Type B pancreatic cell (in vitro differentiated cells): ENCODE results near the gene AK8. TPM values are rescaled to one million over a fixed set of nuclear protein-coding genes. Genes with fewer than 3 reads are reported as not detected.
"Not testable (repeated sequence)": the region's sequence is repeated elsewhere in the genome, so short reads cannot be mapped to it uniquely, and the experiment has no call there.

Source experiments
- DNase-seq: peaks from one replicate; pipeline ENCODE4 v3.0.0; 2021; ENCODE audit warnings: mixed read lengths; ENCODE audit not compliant: unreplicated experiment; ENCODE audit errors: extremely low spot score
- H3K27ac Mint-ChIP-seq: 2 replicates; pipeline ENCODE4 v1.8.0; 2021; ENCODE audit warnings: mild to moderate bottlenecking, mixed read lengths
- H3K27me3 Mint-ChIP-seq: 2 replicates; pipeline ENCODE4 v1.8.0; 2021; ENCODE audit warnings: mixed read lengths
- H3K36me3 Mint-ChIP-seq: 2 replicates; pipeline ENCODE4 v1.8.0; 2021; ENCODE audit warnings: mixed read lengths
- H3K4me1 Mint-ChIP-seq: one replicate; pipeline ENCODE4 v1.8.0; 2021; ENCODE audit warnings: mixed read lengths; ENCODE audit not compliant: unreplicated experiment
- H3K4me3 Mint-ChIP-seq: 2 replicates; pipeline ENCODE4 v1.8.0; 2021; ENCODE audit warnings: mild to moderate bottlenecking, mixed read lengths
- H3K9me3 Mint-ChIP-seq: 2 replicates; pipeline ENCODE4 v1.8.0; 2021; ENCODE audit warnings: mixed read lengths
- total RNA-seq: library from RNA; stranded (reverse); gene quantifications from 2 replicates; pipeline ENCODE4 v1.2.1, GENCODE V29; 2021; ENCODE audit warnings: low replicate concordance
- TF ChIP-seq, protein P1 (sequence below): fragments of 200-600 bp; sonication (generic); conservative IDR thresholded peaks from 2 replicates; pipeline ENCODE4 v1.5.0; 2021; ENCODE audit warnings: antibody characterized with exemption, mild to moderate bottlenecking

The AK8 gene
- total RNA-seq, 1 donor from 2014 or later = 5.5 TPM

DNA sequence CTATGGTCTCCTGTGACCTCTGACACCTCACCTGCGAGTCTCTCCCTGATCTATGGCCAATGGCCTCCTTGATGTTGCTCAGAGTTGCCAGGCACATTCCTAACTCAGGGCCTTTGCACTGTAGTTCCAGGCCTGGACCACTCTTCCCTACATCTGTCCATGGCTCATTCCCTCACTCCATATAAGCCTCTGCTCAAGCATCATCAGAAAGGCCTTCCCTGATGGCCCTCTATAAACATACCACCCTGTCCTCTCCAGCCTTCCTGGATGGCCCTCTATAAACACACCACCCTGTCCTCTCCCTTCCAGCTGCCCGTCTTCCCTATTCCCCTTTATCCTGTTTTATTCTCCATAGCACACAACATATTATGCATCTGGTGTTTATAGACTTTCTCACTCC is 105.0 kb downstream of the AK8 start:
- H3K27me3 Mint-ChIP-seq = no peaks in the 10 kb centered on the region
- TF ChIP-seq, protein P1, sequence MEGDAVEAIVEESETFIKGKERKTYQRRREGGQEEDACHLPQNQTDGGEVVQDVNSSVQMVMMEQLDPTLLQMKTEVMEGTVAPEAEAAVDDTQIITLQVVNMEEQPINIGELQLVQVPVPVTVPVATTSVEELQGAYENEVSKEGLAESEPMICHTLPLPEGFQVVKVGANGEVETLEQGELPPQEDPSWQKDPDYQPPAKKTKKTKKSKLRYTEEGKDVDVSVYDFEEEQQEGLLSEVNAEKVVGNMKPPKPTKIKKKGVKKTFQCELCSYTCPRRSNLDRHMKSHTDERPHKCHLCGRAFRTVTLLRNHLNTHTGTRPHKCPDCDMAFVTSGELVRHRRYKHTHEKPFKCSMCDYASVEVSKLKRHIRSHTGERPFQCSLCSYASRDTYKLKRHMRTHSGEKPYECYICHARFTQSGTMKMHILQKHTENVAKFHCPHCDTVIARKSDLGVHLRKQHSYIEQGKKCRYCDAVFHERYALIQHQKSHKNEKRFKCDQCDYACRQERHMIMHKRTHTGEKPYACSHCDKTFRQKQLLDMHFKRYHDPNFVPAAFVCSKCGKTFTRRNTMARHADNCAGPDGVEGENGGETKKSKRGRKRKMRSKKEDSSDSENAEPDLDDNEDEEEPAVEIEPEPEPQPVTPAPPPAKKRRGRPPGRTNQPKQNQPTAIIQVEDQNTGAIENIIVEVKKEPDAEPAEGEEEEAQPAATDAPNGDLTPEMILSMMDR = no peak

DNA sequence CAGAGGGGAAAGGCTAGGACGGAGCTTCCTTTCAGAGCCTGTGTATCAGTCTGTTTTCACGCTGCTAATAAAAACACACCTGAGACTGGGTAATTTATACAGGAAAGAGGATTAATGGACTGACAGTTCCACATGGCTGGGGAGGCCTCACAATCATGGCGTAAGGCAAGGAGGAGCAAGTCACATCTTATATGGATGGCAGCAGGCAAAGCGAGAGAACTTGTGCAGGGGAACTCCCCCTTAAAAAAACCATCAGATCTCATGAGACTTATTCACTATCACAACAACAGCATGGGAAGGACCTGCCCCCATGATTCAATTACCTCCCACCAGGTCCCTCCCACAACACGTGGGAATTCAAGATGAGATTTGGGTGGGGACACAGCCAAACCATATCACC is 106.3 kb downstream of the AK8 start:
- H3K9me3 Mint-ChIP-seq, DNase-seq, H3K36me3 Mint-ChIP-seq, H3K4me1 Mint-ChIP-seq, H3K27ac Mint-ChIP-seq, H3K27me3 Mint-ChIP-seq: not testable (repeated sequence)
- peak overlapping the region; percentile 64 for H3K4me3 Mint-ChIP-seq

More for the DNA sequence above, 105.0 kb downstream of the AK8 start:
- no peak for DNase-seq
- Mint-ChIP-seq H3K27ac (peak overlapping the region; percentile 38), H3K9me3 (peaks cover 14% of the 10 kb centered on the region), H3K4me3 (peak overlapping the region; percentile 68), H3K36me3 (peaks cover 13% of the 10 kb centered on the region), H3K4me1 (peaks cover 9% of the 10 kb centered on the region)

DNA sequence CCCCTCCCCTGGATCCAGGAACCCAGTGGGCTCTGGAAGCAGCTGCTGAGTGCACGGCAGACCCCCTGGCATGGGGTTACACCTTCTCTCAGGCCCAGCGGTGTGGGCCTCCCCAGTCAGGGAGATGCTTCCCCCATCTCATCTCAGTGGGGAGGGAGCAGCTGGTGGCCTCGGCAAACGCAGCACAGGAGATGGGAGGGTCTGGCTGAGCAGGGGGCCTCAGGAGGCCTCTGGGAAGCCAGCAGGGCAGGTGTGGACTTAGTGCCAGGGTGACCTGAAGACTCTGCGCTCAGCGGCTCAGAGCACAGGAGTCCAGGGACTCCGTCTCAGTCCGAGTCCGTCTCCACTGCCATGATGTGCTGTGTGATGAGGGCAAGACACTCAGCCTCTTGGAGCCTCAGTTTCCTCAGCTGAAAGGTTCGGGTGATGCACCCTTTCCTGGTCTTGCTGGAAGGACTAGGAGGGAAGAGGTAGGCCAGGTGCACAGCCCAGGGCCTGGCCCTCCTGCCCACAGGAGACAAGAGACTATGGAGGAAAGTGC is 107.2 kb downstream of the AK8 start:
- Mint-ChIP-seq H3K9me3 (peaks cover 9% of the 10 kb centered on the region), H3K27me3 (no peaks in the 10 kb centered on the region), H3K27ac (no peak overlapping the region), H3K4me3 (no peak overlapping the region), H3K36me3 (peaks cover 9% of the 10 kb centered on the region), H3K4me1 (peaks cover 9% of the 10 kb centered on the region)
- TF ChIP-seq, protein P1 = no peak
- DNase-seq = peak; percentile 55

DNA sequence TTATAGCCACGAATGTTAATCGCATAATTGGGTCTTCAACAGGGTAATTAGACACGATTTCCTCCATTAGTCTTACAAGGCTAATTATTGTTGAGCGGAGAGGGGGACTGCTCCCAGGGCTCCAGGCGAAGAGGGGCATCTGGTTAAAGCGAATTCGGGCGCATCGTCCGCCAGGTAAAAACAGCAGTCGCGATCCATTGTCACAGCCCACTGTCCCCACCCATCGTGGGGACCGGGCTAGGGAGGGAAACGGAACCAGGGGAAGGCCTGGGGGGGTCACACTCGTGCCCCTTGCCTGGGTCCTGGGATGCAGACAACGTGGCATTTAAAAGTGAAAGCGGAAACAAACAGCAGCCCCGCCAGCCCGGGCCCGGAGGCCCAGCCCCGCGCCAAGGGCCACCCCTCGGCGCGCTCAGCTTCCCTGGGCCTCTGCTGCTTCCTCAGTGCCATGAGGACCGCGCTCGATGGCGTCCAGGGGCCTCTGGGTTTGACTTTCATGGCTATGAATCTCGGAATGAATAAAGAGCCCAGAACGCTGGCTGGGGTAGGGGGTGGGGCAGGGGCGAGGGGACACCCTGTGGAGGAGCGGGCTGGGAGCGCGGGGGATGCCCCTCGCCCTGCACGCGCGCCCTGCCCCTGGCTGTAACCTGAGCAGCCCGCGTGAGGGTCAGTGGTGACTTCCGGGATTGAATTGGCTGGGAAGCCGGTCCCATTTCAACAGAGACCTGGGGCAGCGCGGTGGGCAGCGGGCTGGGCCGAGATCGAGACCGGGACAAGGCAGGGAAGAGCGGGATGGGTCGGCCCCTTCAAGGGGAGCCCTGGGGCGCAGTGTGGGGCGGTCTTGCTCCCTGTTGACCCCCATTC is 107.9 kb downstream of the AK8 start:
- Mint-ChIP-seq H3K36me3 (peaks cover 9% of the 10 kb centered on the region), H3K9me3 (peaks cover 9% of the 10 kb centered on the region), H3K4me3 (peak overlapping the region; percentile 91), H3K4me1 (peaks cover 9% of the 10 kb centered on the region), H3K27me3 (no peaks in the 10 kb centered on the region), H3K27ac (peak overlapping the region; percentile 90)
- TF ChIP-seq, protein P1 = no peak
- peak; percentile 73 for DNase-seq

DNA sequence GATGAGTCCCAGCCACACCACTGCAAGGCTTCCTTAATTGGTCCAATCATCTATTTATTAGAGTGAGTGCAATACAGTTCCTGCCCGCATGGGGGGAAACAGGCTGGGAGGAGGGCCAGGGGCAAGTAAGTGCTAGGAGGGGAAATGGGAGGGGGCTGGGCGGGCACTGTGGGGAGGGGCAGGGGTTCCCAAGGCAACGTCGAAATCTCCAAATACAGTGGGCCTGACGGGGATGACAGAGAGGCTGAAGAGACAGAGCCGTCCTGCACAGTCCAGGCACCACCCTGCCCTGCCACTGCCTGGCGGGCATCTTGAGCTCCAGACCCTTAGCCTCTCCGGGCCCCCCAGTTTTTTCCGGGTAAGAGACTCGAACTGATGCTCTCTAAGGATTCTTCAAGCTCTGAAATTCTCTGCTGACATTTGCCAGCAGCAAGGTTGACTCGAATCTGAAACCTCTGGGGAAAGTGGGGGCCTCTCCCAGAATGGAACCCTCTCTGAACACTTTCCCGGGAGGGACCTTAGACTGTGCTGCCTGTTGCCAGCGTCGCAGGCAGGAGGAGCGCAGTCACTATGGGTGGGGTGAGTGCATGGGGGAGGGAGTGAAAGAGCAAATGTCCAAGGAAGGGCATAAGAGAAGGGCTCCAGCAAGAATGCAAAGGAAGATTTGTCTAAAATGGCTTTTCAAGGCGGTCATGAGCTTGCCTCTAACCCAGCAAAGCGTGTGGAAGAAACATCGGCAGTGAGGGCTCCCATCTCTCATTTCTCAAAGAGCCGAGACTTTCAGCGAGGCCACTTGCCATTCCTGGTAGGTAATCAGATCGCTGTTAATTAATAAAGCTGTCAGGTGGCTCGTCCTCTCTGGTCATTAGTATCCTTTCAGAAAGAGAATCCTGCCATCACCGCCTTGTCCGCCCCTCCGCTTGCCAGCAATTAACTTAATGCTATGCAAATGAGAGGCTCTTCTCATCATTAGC is 108.9 kb downstream of the AK8 start:
- no peaks in the 10 kb centered on the region for H3K27me3 Mint-ChIP-seq
- peaks cover 9% of the 10 kb centered on the region for H3K9me3 Mint-ChIP-seq
- peaks cover 9% of the 10 kb centered on the region for H3K36me3 Mint-ChIP-seq
- H3K4me3 Mint-ChIP-seq = peak overlapping the region; percentile 91
- TF ChIP-seq, protein P1 = peak; percentile 71
- H3K27ac Mint-ChIP-seq = peak overlapping the region; percentile 90
- peaks cover 4% of the 10 kb centered on the region for H3K4me1 Mint-ChIP-seq
- peak; percentile 62 for DNase-seq
